Ovary (tissue), 9 donors: ENCODE data around the gene POTEF. TPM values are rescaled to one million over a fixed set of nuclear protein-coding genes. Genes with fewer than 3 reads are reported as not detected.
"Not testable (repeated sequence)": the region's sequence is repeated elsewhere in the genome, so short reads cannot be mapped to it uniquely, and the experiment has no call there.

Source experiments
- DNase-seq, 5 donors: peaks; one replicate each; pipeline ENCODE4 v3.0.0-alpha.2; 2019 to 2020
- H3K27ac ChIP-seq, 2 donors: fragments of 200-600 bp; one replicate each; pipeline versions ENCODE4 v1.5.1 to v1.8.0; 2019 to 2022
- H3K27me3 ChIP-seq: fragments of 200-600 bp; one replicate; pipeline ENCODE4 v1.8.0; 2022
- H3K36me3 ChIP-seq: fragments of 200-600 bp; sonication (generic); one replicate; pipeline ENCODE4 v1.5.1; 2019
- H3K4me1 ChIP-seq: one replicate; pipeline ENCODE4 v1.8.1; 2013; ENCODE audit warnings: mild to moderate bottlenecking, moderate library complexity; ENCODE audit not compliant: insufficient read depth
- H3K4me3 ChIP-seq: fragments of 200-600 bp; sonication (generic); one replicate; pipeline ENCODE4 v1.5.1; 2017
- H3K9me3 ChIP-seq, 2 donors: fragments of 200-600 bp in 1 of 2; sonication (generic) in 1 of 2; one replicate each; pipeline versions ENCODE4 v1.5.1 to v1.8.1; 2013 to 2019; ENCODE audit warnings: mild to moderate bottlenecking in 1 of 2, moderate library complexity in 1 of 2
- CTCF ChIP-seq, 3 donors: fragments of 450-650 bp in 2 of 3; fragments of 200-600 bp in 1 of 3; IDR thresholded peaks; one replicate each; pipeline versions ENCODE4 v1.5.1 to v1.8.0; 2016 to 2022; ENCODE audit warnings: antibody characterized with exemption in 3 of 3, mild to moderate bottlenecking in 1 of 3
- EP300 ChIP-seq: sonication (generic); formaldehyde crosslinking; IDR thresholded peaks from one replicate; pipeline ENCODE4 v1.6.1; 2017; ENCODE audit warnings: antibody characterized with exemption
- POLR2A ChIP-seq: fragments of 450-650 bp; IDR thresholded peaks from one replicate; pipeline ENCODE4 v1.6.1; 2017; ENCODE audit warnings: antibody characterized with exemption, mild to moderate bottlenecking, moderate library complexity
- WGBS, 3 donors: extraction: QIAGEN DNeasy Blood & Tissue Kit in 1 of 3; methylation state at CpG; one replicate each; pipeline versions ENCODE4 v1.1.5 to v1.1.7; 2013 to 2017; 5-methylcytosine and 5-hydroxymethylcytosine counted together
- intact Hi-C, 4 donors: fragments of 100-400 bp; cut with DNase I; formaldehyde crosslinking; loops; one replicate each; pipeline versions ENCODE4 v1.11.0 to v1.15.1; 2022 to 2023
- polyA plus RNA-seq, 2 donors: library from polyadenylated mRNA; stranded (reverse); fragments of 200-250 nt in 1 of 2; fragments of 350-450 nt in 1 of 2; fragmentation: Illumina TruSeq in 1 of 2; extraction: RNeasy Lipid Tissue Mini Kit (QIAGEN cat#74804) in 1 of 2; gene quantifications; one replicate each; pipeline ENCODE4 v1.2.3, GENCODE V29; 2013 to 2014
- total RNA-seq, 7 donors: library from RNA; depleted of rRNA in 2 of 7; stranded (reverse); fragments of >200 nt in 2 of 7; fragmentation: NEBNext Ultra II Directional in 3 of 7; extraction: Animal tissue kit (Norgen Biotek cat#: 25700) in 3 of 7; gene quantifications; one replicate each; pipeline versions ENCODE4 v1.1.0 to v1.2.4, GENCODE V29; 2016 to 2023
- donor health status: DM: no; HTN: no; CAD: no; lungs with moderate emphysema.
- donor health status: DM: no; HTN: no; CAD: no.
- donor health status: Bipolar disorder and iron deficiency.
- donor health status: DM: yes; HTN: yes; CAD: no.
- donor health status: DM: no; HTN: no; CAD: no.
- donor health status: DM: yes; HTN: yes; CAD: no.

POTEF gene
- total and polyA plus RNA-seq, 9 donors: 0.04 to 2.2 (median 0.23) TPM; not detected in 6

- no peak for DNase-seq
- H3K36me3 ChIP-seq: no peaks in the 10 kb centered on the region
- WGBS, 3 donors: 79 to 85% (median 82%) methylated on average over 9 of the region's 9 CpGs
Measured at GRCh38 chr2:130156624-130157004, 27.6 kb upstream of the POTEF start.

GRCh38 chr2:130155956-130156623 lies 27.1 kb upstream of the POTEF start:
- not testable (repeated sequence) for H3K27ac ChIP-seq, H3K27me3 ChIP-seq, H3K4me1 ChIP-seq, H3K4me3 ChIP-seq, H3K36me3 ChIP-seq, H3K9me3 ChIP-seq
- 39 to 55% (median 39%) methylated on average over 14 to 16 of the region's 16 CpGs for WGBS, 3 donors
- intact Hi-C loops: loop anchor here in 2 of 4 donors (10.0 kb wide), 1 partner anchor 179 kb away; no protein-coding TSS in a partner anchor
- peak in 1 of 3 donors; percentile 23 for TF ChIP-seq CTCF (IDR thresholded peaks at IDR 0.05)
- DNase-seq: peak; percentile 45 to 71 (median 50)

More at GRCh38 chr2:130156624-130157004, 27.6 kb upstream of the POTEF start:
- no peak overlapping the region for H3K4me3 ChIP-seq
- no peaks in the 10 kb centered on the region for H3K9me3 ChIP-seq
- no peaks in the 10 kb centered on the region for H3K4me1 ChIP-seq
- H3K27me3 ChIP-seq: no peaks in the 10 kb centered on the region
- H3K27ac ChIP-seq: no peak overlapping the region
- no peak for TF ChIP-seq EP300
- no peak for TF ChIP-seq POLR2A
- TF ChIP-seq CTCF (IDR thresholded peaks at IDR 0.05): no peak
- intact Hi-C loops: loop anchor here in 2 of 4 donors (10.0 kb wide), 1 partner anchor 178 kb away; no protein-coding TSS in a partner anchor

GRCh38 chr2:130154773-130155765 lies 26.0 kb upstream of the POTEF start:
- TF ChIP-seq EP300: no peak
- TF ChIP-seq POLR2A: no peak
- TF ChIP-seq CTCF (IDR thresholded peaks at IDR 0.05): no peak
- Histone ChIP-seq H3K27me3 (no peaks in the 10 kb centered on the region), H3K4me1 (no peaks in the 10 kb centered on the region), H3K27ac (no peak overlapping the region), H3K4me3 (no peak overlapping the region), H3K36me3 (no peaks in the 10 kb centered on the region), H3K9me3 (no peaks in the 10 kb centered on the region)
- DNase-seq: no peak
- 91 to 93% (median 92%) methylated on average over 29 of the region's 29 CpGs for WGBS, 3 donors
- intact Hi-C loops: loop anchor here in 2 of 4 donors (10.0 kb wide), 1 partner anchor 180 kb away; no protein-coding TSS in a partner anchor

- not testable (repeated sequence) for H3K9me3 ChIP-seq, H3K4me3 ChIP-seq, H3K4me1 ChIP-seq, H3K27ac ChIP-seq, H3K36me3 ChIP-seq, H3K27me3 ChIP-seq
- intact Hi-C loops: loop anchor here in 2 of 4 donors (10.0 kb wide), 1 partner anchor 180 kb away; no protein-coding TSS in a partner anchor
- peak in 1 of 5 donors; percentile 23 for DNase-seq
- WGBS, 3 donors: 84 to 89% (median 88%) methylated on average over 7 to 8 of the region's 8 CpGs
Measured at GRCh38 chr2:130154423-130154770, 25.4 kb upstream of the POTEF start.

GRCh38 chr2:130153721-130154422 lies 24.9 kb upstream of the POTEF start:
- 86 to 93% (median 88%) methylated on average over 19 to 22 of the region's 23 CpGs for WGBS, 3 donors
- intact Hi-C loops: loop anchor here in 2 of 4 donors (10.0 kb wide), 1 partner anchor 181 kb away; no protein-coding TSS in a partner anchor
- DNase-seq: peak in 1 of 5 donors; percentile 17

More at GRCh38 chr2:130153721-130154422, 24.9 kb upstream of the POTEF start:
- not testable (repeated sequence) for H3K4me1 ChIP-seq, H3K27me3 ChIP-seq, H3K36me3 ChIP-seq, H3K27ac ChIP-seq, H3K4me3 ChIP-seq, H3K9me3 ChIP-seq
